Neural cell (in vitro differentiated cells): Measurements from ENCODE around the gene TMEM266. TPM values are rescaled to one million over a fixed set of nuclear protein-coding genes. Genes with fewer than 3 reads are reported as not detected.

Experiments used
- H2AFZ ChIP-seq: fragments of 200-600, 300-800 bp; sonication (generic), shearing (Covaris generic); 2 replicates; pipeline ENCODE4 v1.6.0; 2014; ENCODE audit warnings: low read depth, mild to moderate bottlenecking, antibody characterized with exemption, low read length, moderate library complexity
- H3F3A ChIP-seq: fragments of 200-600 bp; shearing (Covaris generic); 2 replicates; pipeline ENCODE4 v1.6.1; 2016; ENCODE audit warnings: mild to moderate bottlenecking, moderate library complexity, mixed read lengths, antibody characterized with exemption, low read length; ENCODE audit not compliant: insufficient read depth, poor library complexity, severe bottlenecking
- H3K27ac ChIP-seq: fragments of 200-600, 300-800 bp; sonication (generic), shearing (Covaris generic); 2 replicates; pipeline ENCODE4 v1.5.1; 2014; ENCODE audit warnings: mild to moderate bottlenecking, low read length, moderate library complexity
- H3K27me3 ChIP-seq: fragments of 300-800, 200-600 bp; sonication (generic), shearing (Covaris generic); 2 replicates; pipeline ENCODE4 v1.6.0; 2014; ENCODE audit warnings: mild to moderate bottlenecking, low read depth, low read length, moderate library complexity; ENCODE audit not compliant: insufficient read depth
- H3K36me3 ChIP-seq: fragments of 300-800, 200-600 bp; sonication (generic), shearing (Covaris generic); 2 replicates; pipeline ENCODE4 v1.5.1; 2014; ENCODE audit warnings: mild to moderate bottlenecking, antibody characterized with exemption, low read length, moderate library complexity; ENCODE audit not compliant: insufficient read depth
- H3K4me2 ChIP-seq: fragments of 300-800, 200-600 bp; sonication (generic), shearing (Covaris generic); 2 replicates; pipeline ENCODE4 v1.6.0; 2014; ENCODE audit warnings: mild to moderate bottlenecking, low read length
- H3K4me3 ChIP-seq: fragments of 300-800, 200-600 bp; sonication (generic), shearing (Covaris generic); 2 replicates; pipeline ENCODE4 v1.5.1; 2014; ENCODE audit warnings: mild to moderate bottlenecking, low read length, moderate library complexity
- H3K79me2 ChIP-seq: fragments of 200-600 bp; shearing (Covaris generic); replicated peaks from 2 replicates; pipeline ENCODE4 v1.6.0; 2014; ENCODE audit warnings: mild to moderate bottlenecking, low read length, moderate library complexity; ENCODE audit not compliant: insufficient read depth
- H3K9ac ChIP-seq: fragments of 300-800, 200-600 bp; sonication (generic), shearing (Covaris generic); 2 replicates; pipeline ENCODE4 v1.6.1; 2016; ENCODE audit warnings: mild to moderate bottlenecking, low read length, mixed read lengths
- H3K9me2 ChIP-seq: fragments of 200-600 bp; shearing (Covaris generic); 2 replicates; pipeline ENCODE4 v1.6.1; 2016; ENCODE audit warnings: mild to moderate bottlenecking, low read length, mixed read lengths; ENCODE audit not compliant: insufficient read depth
- H3K9me3 ChIP-seq: fragments of 200-600, 300-800 bp; sonication (generic), shearing (Covaris generic); 2 replicates; pipeline ENCODE4 v1.6.1; 2016; ENCODE audit warnings: mild to moderate bottlenecking, mixed run types, low read length, moderate library complexity, mixed read lengths
- H4K20me1 ChIP-seq: fragments of 200-600 bp; shearing (Covaris generic); 2 replicates; pipeline ENCODE4 v1.6.1; 2016; ENCODE audit warnings: mild to moderate bottlenecking, mixed run types; ENCODE audit not compliant: insufficient read depth
- CTCF ChIP-seq: fragments of 450-650 bp; IDR thresholded peaks from 2 replicates; pipeline ENCODE4 v1.5.1; 2014; ENCODE audit warnings: antibody characterized with exemption, mild to moderate bottlenecking, moderate library complexity; ENCODE audit not compliant: poor library complexity, severe bottlenecking
- EP300 ChIP-seq: fragments of 450-650 bp; conservative IDR thresholded peaks from 2 replicates; pipeline ENCODE4 v1.6.1; 2014; ENCODE audit warnings: antibody characterized with exemption, mild to moderate bottlenecking, moderate library complexity; ENCODE audit not compliant: poor library complexity, severe bottlenecking
- EZH2 ChIP-seq: fragments of 200-600, 300-800 bp; shearing (Covaris generic), sonication (generic); IDR thresholded peaks from 2 replicates; pipeline ENCODE4 v1.6.1; 2014; ENCODE audit warnings: antibody characterized with exemption, low read length, borderline replicate concordance, mild to moderate bottlenecking; ENCODE audit not compliant: insufficient read depth, poor library complexity, severe bottlenecking
- MXI1 ChIP-seq: fragments of 450-650 bp; conservative IDR thresholded peaks from 2 replicates; pipeline ENCODE4 v1.6.1; 2014; ENCODE audit warnings: antibody characterized with exemption, mild to moderate bottlenecking; ENCODE audit not compliant: poor library complexity, severe bottlenecking
- POLR2AphosphoS5 ChIP-seq: IDR thresholded peaks from 2 replicates; pipeline ENCODE4 v1.6.1; 2012
- RAD21 ChIP-seq: fragments of 450-650 bp; conservative IDR thresholded peaks from 2 replicates; pipeline ENCODE4 v1.6.1; 2014; ENCODE audit warnings: antibody characterized with exemption, mild to moderate bottlenecking, moderate library complexity
- REST ChIP-seq: IDR thresholded peaks from 2 replicates; pipeline ENCODE4 v1.6.1; 2012; ENCODE audit warnings: borderline replicate concordance
- SMC3 ChIP-seq: fragments of 450-650 bp; conservative IDR thresholded peaks from 2 replicates; pipeline ENCODE4 v1.6.1; 2014; ENCODE audit warnings: antibody characterized with exemption, mild to moderate bottlenecking, moderate library complexity; ENCODE audit not compliant: poor library complexity
- TAF1 ChIP-seq: IDR thresholded peaks from 2 replicates; pipeline ENCODE4 v1.6.1; 2012; ENCODE audit warnings: low read depth
- polyA plus RNA-seq: library from polyadenylated mRNA; depleted of rRNA; stranded (reverse); fragments of >200 nt; gene quantifications from 2 replicates; pipeline ENCODE4 v1.2.3, GENCODE V29; 2014

Gene TMEM266
- polyA plus RNA-seq, 1 donor from 2014 or later: 17.6 TPM

- H3F3A ChIP-seq: no peaks in the 10 kb centered on the region
- H3K9me3 ChIP-seq: no peaks in the 10 kb centered on the region
- no peak overlapping the region for H3K4me2 ChIP-seq
- H3K27ac ChIP-seq: no peak overlapping the region
- H3K36me3 ChIP-seq: no peaks in the 10 kb centered on the region
- H3K9ac ChIP-seq: no peak overlapping the region
- no peaks in the 10 kb centered on the region for H4K20me1 ChIP-seq
- TF ChIP-seq EZH2 (no peak), MXI1 (no peak), POLR2AphosphoS5 (no peak), CTCF (no peak), RAD21 (no peak), TAF1 (no peak), REST (no peak), SMC3 (no peak), EP300 (no peak)
- H3K9me2 ChIP-seq: no peaks in the 10 kb centered on the region
- H3K79me2 ChIP-seq: no peaks in the 10 kb centered on the region
- H3K27me3 ChIP-seq: no peaks in the 10 kb centered on the region
- H3K4me3 ChIP-seq: no peak overlapping the region
- no peak overlapping the region for H2AFZ ChIP-seq
Measured at GRCh38 chr15:76201536-76202255, 141.9 kb downstream of the TMEM266 start.

- Histone ChIP-seq H3K36me3 (no peaks in the 10 kb centered on the region), H3K9me3 (no peaks in the 10 kb centered on the region), H3F3A (no peaks in the 10 kb centered on the region), H3K27ac (no peak overlapping the region), H3K4me3 (no peak overlapping the region), H4K20me1 (no peaks in the 10 kb centered on the region), H3K9ac (no peak overlapping the region), H2AFZ (no peak overlapping the region), H3K79me2 (no peaks in the 10 kb centered on the region), H3K27me3 (no peaks in the 10 kb centered on the region), H3K9me2 (no peaks in the 10 kb centered on the region), H3K4me2 (no peak overlapping the region)
- TF ChIP-seq CTCF (no peak), EP300 (no peak), EZH2 (no peak), SMC3 (no peak), RAD21 (no peak), MXI1 (no peak), POLR2AphosphoS5 (no peak), REST (no peak), TAF1 (no peak)
Measured at GRCh38 chr15:76203346-76204108, 143.7 kb downstream of the TMEM266 start.
